ENCODE data around the gene BOD1. TPM values are rescaled to one million over a fixed set of nuclear protein-coding genes. Genes with fewer than 3 reads are reported as not detected.

The BOD1 gene
- total RNA-seq, result 111 and 121 TPM in 2 replicates

DNA sequence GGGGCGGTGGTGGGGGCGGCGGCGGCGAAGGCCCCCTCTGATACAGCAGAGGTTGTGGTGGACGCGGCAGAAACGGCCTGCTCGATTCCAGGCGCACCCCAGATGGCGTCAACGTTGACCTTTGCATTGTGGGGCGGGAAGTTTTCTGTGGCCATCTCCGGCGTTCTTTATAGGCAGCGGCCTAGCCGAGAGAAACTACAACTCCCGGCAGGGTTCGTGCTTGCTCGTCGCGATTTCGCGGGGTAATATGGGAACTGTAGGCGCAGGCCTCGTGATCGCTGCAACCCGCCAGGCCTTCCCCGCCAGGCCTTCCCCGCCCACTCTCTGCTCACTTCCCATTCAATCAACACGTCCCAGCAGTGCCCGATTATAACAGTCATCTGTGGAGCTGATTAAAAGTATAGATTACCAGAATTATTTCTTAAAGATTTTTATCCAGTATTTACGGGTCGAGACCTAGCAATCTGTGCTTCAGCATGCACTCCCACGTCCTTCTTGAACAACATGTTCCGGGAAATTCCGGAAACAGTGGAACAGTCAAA is at the start of gene BOD1:
Gene BOD1, minus strand, starts transcription at position 74 of the 542 bp plus-strand sequence. CDS start 214 bp downstream, outside the sequence.

